Small intestine (tissue), 16 donors: ENCODE data around the gene SBK3. TPM values are rescaled to one million over a fixed set of nuclear protein-coding genes. Genes with fewer than 3 reads are reported as not detected.

Experiments
- DNase-seq, 2 donors: peaks; one replicate each; pipeline versions ENCODE4 v3.0.0 to v3.0.0-alpha.2; 2013
- FAIRE-seq: peaks from 2 replicates; lab custom pipeline; 2012; peaks lifted over from hg19 to GRCh38; lab: Jason Lieb, UNC
- H3K27ac ChIP-seq, 3 donors: one replicate each; pipeline ENCODE4 v1.5.1; 2013; ENCODE audit warnings: low read length in 2 of 3, mild to moderate bottlenecking in 2 of 3, control low read depth in 1 of 3, inconsistent platforms in 1 of 3, low read depth in 1 of 3, moderate library complexity in 1 of 3
- H3K27me3 ChIP-seq, 3 donors: one replicate each; pipeline ENCODE4 v1.6.1; 2013; ENCODE audit warnings: low read length in 3 of 3, inconsistent platforms in 1 of 3; ENCODE audit not compliant: control insufficient read depth in 3 of 3, insufficient read depth in 3 of 3
- H3K36me3 ChIP-seq, 3 donors: one replicate each; pipeline ENCODE4 v1.6.1; 2013; ENCODE audit warnings: low read length in 3 of 3, inconsistent platforms in 1 of 3, low read depth in 1 of 3, mild to moderate bottlenecking in 1 of 3, moderate library complexity in 1 of 3; ENCODE audit not compliant: control insufficient read depth in 3 of 3, insufficient read depth in 2 of 3
- H3K4me1 ChIP-seq, 3 donors: one replicate each; pipeline ENCODE4 v1.6.1; 2013; ENCODE audit warnings: low read length in 2 of 3, inconsistent platforms in 1 of 3, low read depth in 1 of 3, mild to moderate bottlenecking in 1 of 3, moderate library complexity in 1 of 3; ENCODE audit not compliant: control insufficient read depth in 3 of 3, insufficient read depth in 2 of 3
- H3K4me3 ChIP-seq, 3 donors: one replicate each; pipeline ENCODE4 v1.5.1; 2013; ENCODE audit warnings: low read length in 3 of 3, control low read depth in 1 of 3, inconsistent platforms in 1 of 3, low read depth in 1 of 3, mild to moderate bottlenecking in 1 of 3, moderate library complexity in 1 of 3
- H3K9me3 ChIP-seq, 2 donors: one replicate each; pipeline ENCODE4 v1.6.1; 2013; ENCODE audit warnings: low read depth in 1 of 2, low read length in 1 of 2; ENCODE audit not compliant: control insufficient read depth in 2 of 2, insufficient read depth in 1 of 2
- WGBS, 3 donors: extraction: QIAGEN DNeasy Blood & Tissue Kit; methylation state at CpG; one replicate each; pipeline ENCODE4 v1.1.7; 2013; 5-methylcytosine and 5-hydroxymethylcytosine counted together
- long read RNA-seq, 10 donors: transcript quantifications; one replicate each; lab custom pipeline, GENCODE V29; 2026
- polyA plus RNA-seq, 4 donors: library from polyadenylated mRNA; stranded (reverse) in 3 of 4; unstranded in 1 of 4; fragments of 200-250 nt in 3 of 4; fragments of 120-200 nt in 1 of 4; gene quantifications; one replicate each; pipeline versions ENCODE4 v1.2.1 to v1.2.3, GENCODE V29; 2013
- donor health status: healthy with polysubstance abuse.
- donor health status: control.
- donor health status: control.
- donor health status: Bipolar disorder and iron deficiency.
- donor health status: healthy.

Gene SBK3
- polyA plus RNA-seq: under 1 TPM in 2 of 4 donors, not detected in 2; 0.18 to 0.39 TPM
- long read RNA-seq, donor 1: 0 reads
- long read RNA-seq, donor 2: 0 reads
- long read RNA-seq, donor 3: 0 reads
- long read RNA-seq, donor 4: 0 reads
- long read RNA-seq, donor 5: 0 reads
- long read RNA-seq, donor 6: 0 reads
- long read RNA-seq, donor 7: 0 reads
- long read RNA-seq, donor 8: 0 reads
- long read RNA-seq, donor 9: 0 reads
- long read RNA-seq, donor 10: 0 reads

GRCh38 chr19:55545443-55545842 is at the start of gene SBK3:
TSS of gene SBK3 (minus strand) at chr19:55545543. CDS start at chr19:55545543, 0 bp downstream.
- H3K9me3 ChIP-seq: no peaks in the 10 kb centered on the region
- no peak for DNase-seq
- H3K4me3 ChIP-seq: no peak within 1 kb of the TSS
- no peaks in the 10 kb centered on the region for H3K36me3 ChIP-seq
- H3K4me1 ChIP-seq: peaks cover 0 to 7% (median 0%) of the 10 kb centered on the region in 3 donors
- peak within 1 kb of the TSS in 1 of 3 donors; percentile 47 for H3K27ac ChIP-seq
- peaks cover 0 to 4% (median 0%) of the 10 kb centered on the region in 3 donors for H3K27me3 ChIP-seq
- 80 to 85% (median 83%) methylated on average over 10 of the region's 10 CpGs for WGBS, 3 donors
- no peak for FAIRE-seq

GRCh38 chr19:55593096-55593772 is 47.9 kb upstream of the SBK3 start:
- Histone ChIP-seq H3K27ac (no peak overlapping the region), H3K4me3 (no peak overlapping the region), H3K36me3 (peaks cover 3 to 57% (median 6%) of the 10 kb centered on the region in 3 donors), H3K4me1 (no peaks in the 10 kb centered on the region), H3K9me3 (no peaks in the 10 kb centered on the region), H3K27me3 (no peaks in the 10 kb centered on the region)
- DNase-seq: no peak
- FAIRE-seq: no peak
- WGBS, 3 donors: 89 to 96% (median 94%) methylated on average over 53 to 68 of the region's 68 CpGs

- Histone ChIP-seq H3K27me3 (no peaks in the 10 kb centered on the region), H3K27ac (no peak overlapping the region), H3K4me1 (peaks cover 0 to under 1% (median 0%) of the 10 kb centered on the region in 3 donors), H3K9me3 (no peaks in the 10 kb centered on the region), H3K4me3 (no peak overlapping the region), H3K36me3 (peaks cover 3 to 50% (median 6%) of the 10 kb centered on the region in 3 donors)
- 90 to 98% (median 98%) methylated on average over 44 to 73 of the region's 73 CpGs for WGBS, 3 donors
- DNase-seq: no peak
- no peak for FAIRE-seq
Observed at GRCh38 chr19:55592391-55593090, 47.2 kb upstream of the SBK3 start.

DNA sequence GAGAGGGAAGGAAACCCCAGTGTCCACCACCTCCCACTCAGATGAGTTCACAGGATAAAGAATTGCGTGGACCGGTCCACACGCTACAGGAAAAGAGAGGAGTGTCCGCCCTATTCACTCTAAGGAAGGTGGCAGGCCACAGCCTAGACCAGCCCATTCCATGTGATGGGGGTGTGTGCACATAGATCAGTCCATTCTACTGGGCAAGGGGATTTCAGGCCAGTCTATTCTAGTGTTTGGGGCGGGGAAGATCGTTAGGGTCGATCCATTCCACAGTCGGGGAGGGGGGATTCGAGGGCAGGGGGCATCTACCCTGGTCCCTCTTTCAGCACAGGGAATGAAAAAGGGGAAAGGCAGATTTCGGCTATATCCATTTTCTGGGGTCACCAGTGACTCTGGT is 46.2 kb upstream of the SBK3 start:
- Histone ChIP-seq H3K4me1 (peaks cover 0 to 8% (median 0%) of the 10 kb centered on the region in 3 donors), H3K27ac (no peak overlapping the region), H3K4me3 (no peak overlapping the region), H3K36me3 (peaks cover 3 to 42% (median 4%) of the 10 kb centered on the region in 3 donors), H3K27me3 (no peaks in the 10 kb centered on the region), H3K9me3 (no peaks in the 10 kb centered on the region)
- FAIRE-seq (no peak), DNase-seq (no peak)
- 84 to 89% (median 86%) methylated on average over 10 of the region's 10 CpGs for WGBS, 3 donors

- 62 to 79% (median 70%) methylated on average over 10 of the region's 10 CpGs for WGBS, 3 donors
- DNase-seq: peak in 1 of 2 donors; percentile 51
- H3K27ac ChIP-seq: no peak overlapping the region
- H3K4me3 ChIP-seq: no peak overlapping the region
- FAIRE-seq: no peak
- H3K9me3 ChIP-seq: no peaks in the 10 kb centered on the region
- peaks cover 0 to 34% (median 4%) of the 10 kb centered on the region in 3 donors for H3K36me3 ChIP-seq
- H3K27me3 ChIP-seq: no peaks in the 10 kb centered on the region
- H3K4me1 ChIP-seq: peaks cover 0 to 13% (median 5%) of the 10 kb centered on the region in 3 donors
Observed at GRCh38 chr19:55590617-55591016, 45.3 kb upstream of the SBK3 start.

- H3K36me3 ChIP-seq: peaks cover 0 to 29% (median 2%) of the 10 kb centered on the region in 3 donors
- H3K27me3 ChIP-seq: no peaks in the 10 kb centered on the region
- no peak for DNase-seq
- H3K4me3 ChIP-seq: no peak overlapping the region
- H3K27ac ChIP-seq: no peak overlapping the region
- H3K4me1 ChIP-seq: peaks cover 0 to 13% (median 7%) of the 10 kb centered on the region in 3 donors
- no peaks in the 10 kb centered on the region for H3K9me3 ChIP-seq
- WGBS, 3 donors: 49 to 73% (median 61%) methylated on average over 7 of the region's 7 CpGs
- FAIRE-seq: no peak
Observed at GRCh38 chr19:55590109-55590508, 44.8 kb upstream of the SBK3 start.

GRCh38 chr19:55588738-55589137 is 43.4 kb upstream of the SBK3 start:
- Histone ChIP-seq H3K36me3 (peaks cover 0 to 20% (median 0%) of the 10 kb centered on the region in 3 donors), H3K4me1 (peaks cover 0 to 13% (median 7%) of the 10 kb centered on the region in 3 donors), H3K27me3 (no peaks in the 10 kb centered on the region), H3K9me3 (no peaks in the 10 kb centered on the region), H3K27ac (no peak overlapping the region), H3K4me3 (no peak overlapping the region)
- WGBS, 3 donors: 86 to 90% (median 89%) methylated on average over 8 of the region's 8 CpGs
- FAIRE-seq (no peak), DNase-seq (no peak)

DNA sequence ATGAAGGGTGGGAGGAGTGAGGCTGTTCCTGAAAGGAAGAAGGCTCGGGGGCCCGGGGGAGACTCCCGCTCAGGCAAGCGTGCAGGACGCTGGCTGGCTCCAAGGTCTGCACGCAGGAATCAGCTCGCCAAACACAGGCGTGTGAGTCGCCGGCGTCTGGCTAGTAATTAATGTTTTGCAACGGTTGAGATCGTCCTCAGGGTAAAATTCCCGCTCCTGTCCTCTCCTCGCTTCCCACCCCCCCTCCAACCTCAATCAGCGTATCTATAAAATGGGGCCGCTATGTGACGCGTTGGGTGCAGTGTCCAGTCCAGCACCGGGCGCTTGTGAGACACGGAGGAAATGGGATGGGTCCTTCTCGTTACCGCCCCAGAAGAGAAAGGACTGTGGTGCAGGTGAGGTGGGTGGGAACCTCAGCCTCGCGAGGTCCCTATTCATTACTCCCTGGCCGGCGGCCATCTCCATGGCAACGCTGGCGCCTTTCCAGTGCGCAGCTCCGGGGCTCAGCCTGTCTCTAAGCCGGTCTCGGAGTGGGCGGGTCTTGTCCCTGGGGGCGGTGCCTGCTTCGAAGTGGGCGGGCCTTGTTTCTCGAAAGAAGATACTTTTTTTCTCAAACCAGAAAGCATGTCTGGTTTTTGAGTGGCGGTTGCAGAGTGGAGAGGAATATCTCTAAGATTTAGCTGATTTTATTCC is 41.8 kb upstream of the SBK3 start:
- Histone ChIP-seq H3K9me3 (no peaks in the 10 kb centered on the region), H3K27ac (peak overlapping the region in 2 of 3 donors; percentile 18 to 22), H3K4me1 (peaks cover 0 to 13% (median 7%) of the 10 kb centered on the region in 3 donors), H3K36me3 (peaks cover 0 to 11% (median 0%) of the 10 kb centered on the region in 3 donors), H3K27me3 (no peaks in the 10 kb centered on the region), H3K4me3 (peak overlapping the region in 1 of 3 donors; percentile 33)
- FAIRE-seq (no peak), DNase-seq (peak; percentile 90 to 98)
- WGBS, 3 donors: 1 to 2% (median 1%) methylated on average over 39 to 40 of the region's 40 CpGs
